ENCODE measurements around the gene COL23A1. TPM values are rescaled to one million over a fixed set of nuclear protein-coding genes. Genes with fewer than 3 reads are reported as not detected.

The COL23A1 gene
- total RNA-seq, 1 experiment from 2014 or later, result not detected

DNA sequence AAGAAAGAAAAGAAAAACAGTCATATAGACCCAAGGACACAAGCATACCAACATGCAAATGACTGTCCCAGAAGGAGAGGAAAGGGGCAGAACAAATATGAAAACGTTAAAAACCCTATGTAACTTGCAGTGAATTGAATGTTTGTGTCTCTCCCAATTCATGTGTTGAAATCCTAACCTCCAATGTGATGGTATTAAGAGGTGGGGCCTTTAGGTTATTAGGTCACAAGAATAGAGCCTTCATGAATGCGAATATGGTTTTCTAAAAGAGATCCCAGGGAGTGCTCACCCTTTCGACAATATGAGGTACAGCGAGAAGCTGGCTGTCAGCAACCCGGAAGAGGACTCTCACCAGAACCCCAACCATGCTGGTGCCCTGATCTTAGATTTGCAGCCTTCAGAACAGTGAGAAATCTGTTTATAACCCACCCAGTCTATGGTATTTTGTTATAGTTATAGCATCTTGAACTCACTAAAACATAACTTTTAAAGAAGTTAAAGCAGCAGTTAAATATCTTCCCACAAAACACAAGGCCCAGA, 371.9 kb downstream of the COL23A1 start:
- ChIA-PET CTCF (no interaction called here), POLR2A (ENCODE audit: low non-redundant PET) (no interaction called here)
- no peaks in the 10 kb centered on the region for H3K27me3 ChIP-seq (replicated peaks; ENCODE audit: insufficient read depth, low read depth, low read length, poor library complexity)
- H3K9me3 ChIP-seq (ENCODE audit: low read depth, low read length, poor library complexity, severe bottlenecking), result no peaks in the 10 kb centered on the region
- BruUV-seq (replicated peaks), result no TSS peak
- H3K36me3 ChIP-seq (ENCODE audit: insufficient read depth, low read length, poor library complexity, severe bottlenecking), result peaks cover 38% of the 10 kb centered on the region
- TF ChIP-seq, protein P1, sequence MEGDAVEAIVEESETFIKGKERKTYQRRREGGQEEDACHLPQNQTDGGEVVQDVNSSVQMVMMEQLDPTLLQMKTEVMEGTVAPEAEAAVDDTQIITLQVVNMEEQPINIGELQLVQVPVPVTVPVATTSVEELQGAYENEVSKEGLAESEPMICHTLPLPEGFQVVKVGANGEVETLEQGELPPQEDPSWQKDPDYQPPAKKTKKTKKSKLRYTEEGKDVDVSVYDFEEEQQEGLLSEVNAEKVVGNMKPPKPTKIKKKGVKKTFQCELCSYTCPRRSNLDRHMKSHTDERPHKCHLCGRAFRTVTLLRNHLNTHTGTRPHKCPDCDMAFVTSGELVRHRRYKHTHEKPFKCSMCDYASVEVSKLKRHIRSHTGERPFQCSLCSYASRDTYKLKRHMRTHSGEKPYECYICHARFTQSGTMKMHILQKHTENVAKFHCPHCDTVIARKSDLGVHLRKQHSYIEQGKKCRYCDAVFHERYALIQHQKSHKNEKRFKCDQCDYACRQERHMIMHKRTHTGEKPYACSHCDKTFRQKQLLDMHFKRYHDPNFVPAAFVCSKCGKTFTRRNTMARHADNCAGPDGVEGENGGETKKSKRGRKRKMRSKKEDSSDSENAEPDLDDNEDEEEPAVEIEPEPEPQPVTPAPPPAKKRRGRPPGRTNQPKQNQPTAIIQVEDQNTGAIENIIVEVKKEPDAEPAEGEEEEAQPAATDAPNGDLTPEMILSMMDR (conservative IDR thresholded peaks at IDR 0.05; ENCODE audit: low read depth, low read length), result no peak
- no peak for TF ChIP-seq EZH2 (IDR thresholded peaks at IDR 0.05; ENCODE audit: borderline replicate concordance, low read depth, low read length, poor library complexity, severe bottlenecking)
- no peak for DNase-seq (ENCODE audit: low spot score)
- no peak overlapping the region for H3K27ac ChIP-seq (ENCODE audit: low read depth, low read length, poor library complexity, severe bottlenecking)
- intact Hi-C loops (cut with micrococcal nuclease; ENCODE audit: unreplicated experiment), result no loop called here
- no peak overlapping the region for H3K4me3 ChIP-seq (ENCODE audit: low read depth, low read length, poor library complexity, severe bottlenecking)
- H3K4me1 ChIP-seq (ENCODE audit: insufficient read depth, low read length, poor library complexity, severe bottlenecking), result peaks cover 10% of the 10 kb centered on the region

DNA sequence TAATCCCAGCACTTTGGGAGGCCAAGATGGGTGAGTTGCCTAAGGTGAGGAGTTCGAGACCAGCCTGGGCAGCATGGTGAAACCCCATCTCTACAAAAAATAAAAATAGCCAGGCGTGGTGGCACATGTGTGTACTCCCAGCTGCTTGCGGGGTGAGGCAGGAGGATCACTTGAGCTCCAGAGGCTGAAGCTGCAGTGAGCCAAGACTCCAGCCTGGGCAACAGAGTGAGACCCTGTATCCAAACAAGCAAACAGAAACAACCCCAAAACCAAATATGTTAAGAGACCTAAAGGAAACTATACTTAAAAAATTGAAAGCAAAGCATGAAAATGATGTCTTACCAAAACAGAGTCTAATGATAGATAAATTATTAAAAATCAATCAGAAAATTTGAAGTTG, 373.4 kb downstream of the COL23A1 start:
- Histone ChIP-seq H3K27ac (ENCODE audit: low read depth, low read length, poor library complexity, severe bottlenecking) (no peak overlapping the region), H3K36me3 (ENCODE audit: insufficient read depth, low read length, poor library complexity, severe bottlenecking) (peaks cover 53% of the 10 kb centered on the region), H3K4me3 (ENCODE audit: low read depth, low read length, poor library complexity, severe bottlenecking) (no peak overlapping the region), H3K9me3 (ENCODE audit: low read depth, low read length, poor library complexity, severe bottlenecking) (no peaks in the 10 kb centered on the region), H3K4me1 (ENCODE audit: insufficient read depth, low read length, poor library complexity, severe bottlenecking) (peaks cover 10% of the 10 kb centered on the region), H3K27me3 (replicated peaks; ENCODE audit: insufficient read depth, low read depth, low read length, poor library complexity) (no peaks in the 10 kb centered on the region)
- TF ChIP-seq, protein P1 (conservative IDR thresholded peaks at IDR 0.05; ENCODE audit: low read depth, low read length), result no peak
- TF ChIP-seq EZH2 (IDR thresholded peaks at IDR 0.05; ENCODE audit: borderline replicate concordance, low read depth, low read length, poor library complexity, severe bottlenecking), result no peak
- DNase-seq (ENCODE audit: low spot score), result no peak
- intact Hi-C loops (cut with micrococcal nuclease; ENCODE audit: unreplicated experiment), result no loop called here
- ChIA-PET CTCF (no interaction called here), POLR2A (ENCODE audit: low non-redundant PET) (no interaction called here)
- BruUV-seq (replicated peaks), result no TSS peak

DNA sequence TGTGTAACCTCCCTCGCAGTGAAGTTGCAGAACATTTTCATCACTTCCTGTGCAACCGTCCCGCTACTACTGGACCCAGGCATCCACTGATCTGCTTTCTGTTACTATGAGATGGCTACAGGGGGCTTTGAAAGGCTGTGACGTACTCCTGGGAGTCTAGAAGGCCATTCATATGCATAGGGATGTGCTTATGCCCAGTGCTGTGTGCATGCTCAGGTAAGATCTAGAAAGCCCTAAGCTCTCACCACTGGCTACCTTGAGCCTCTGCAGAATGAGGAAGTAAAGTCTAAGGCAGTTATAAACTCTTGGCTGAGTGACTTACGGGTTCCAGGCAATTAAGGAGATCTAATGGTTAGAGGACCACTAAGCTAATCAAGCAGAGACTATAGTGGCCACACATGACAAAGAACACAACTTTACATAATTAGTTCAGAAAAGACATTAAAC, 374.1 kb downstream of the COL23A1 start:
- no peak for DNase-seq (ENCODE audit: low spot score)
- TF ChIP-seq, protein P1 (conservative IDR thresholded peaks at IDR 0.05; ENCODE audit: low read depth, low read length), result no peak
- no peak for TF ChIP-seq EZH2 (IDR thresholded peaks at IDR 0.05; ENCODE audit: borderline replicate concordance, low read depth, low read length, poor library complexity, severe bottlenecking)
- H3K4me1 ChIP-seq (ENCODE audit: insufficient read depth, low read length, poor library complexity, severe bottlenecking), result peaks cover 10% of the 10 kb centered on the region
- no peaks in the 10 kb centered on the region for H3K27me3 ChIP-seq (replicated peaks; ENCODE audit: insufficient read depth, low read depth, low read length, poor library complexity)
- POLR2A ChIA-PET (ENCODE audit: low non-redundant PET), result no interaction called here
- no peak overlapping the region for H3K27ac ChIP-seq (ENCODE audit: low read depth, low read length, poor library complexity, severe bottlenecking)
- no TSS peak for BruUV-seq (replicated peaks)
- H3K4me3 ChIP-seq (ENCODE audit: low read depth, low read length, poor library complexity, severe bottlenecking), result no peak overlapping the region
- intact Hi-C loops (cut with micrococcal nuclease; ENCODE audit: unreplicated experiment), result no loop called here
- CTCF ChIA-PET, result no interaction called here
- peaks cover 60% of the 10 kb centered on the region for H3K36me3 ChIP-seq (ENCODE audit: insufficient read depth, low read length, poor library complexity, severe bottlenecking)
- H3K9me3 ChIP-seq (ENCODE audit: low read depth, low read length, poor library complexity, severe bottlenecking), result no peaks in the 10 kb centered on the region
